ENCODE results near the gene SMCO3.

The SMCO3 gene

DNA sequence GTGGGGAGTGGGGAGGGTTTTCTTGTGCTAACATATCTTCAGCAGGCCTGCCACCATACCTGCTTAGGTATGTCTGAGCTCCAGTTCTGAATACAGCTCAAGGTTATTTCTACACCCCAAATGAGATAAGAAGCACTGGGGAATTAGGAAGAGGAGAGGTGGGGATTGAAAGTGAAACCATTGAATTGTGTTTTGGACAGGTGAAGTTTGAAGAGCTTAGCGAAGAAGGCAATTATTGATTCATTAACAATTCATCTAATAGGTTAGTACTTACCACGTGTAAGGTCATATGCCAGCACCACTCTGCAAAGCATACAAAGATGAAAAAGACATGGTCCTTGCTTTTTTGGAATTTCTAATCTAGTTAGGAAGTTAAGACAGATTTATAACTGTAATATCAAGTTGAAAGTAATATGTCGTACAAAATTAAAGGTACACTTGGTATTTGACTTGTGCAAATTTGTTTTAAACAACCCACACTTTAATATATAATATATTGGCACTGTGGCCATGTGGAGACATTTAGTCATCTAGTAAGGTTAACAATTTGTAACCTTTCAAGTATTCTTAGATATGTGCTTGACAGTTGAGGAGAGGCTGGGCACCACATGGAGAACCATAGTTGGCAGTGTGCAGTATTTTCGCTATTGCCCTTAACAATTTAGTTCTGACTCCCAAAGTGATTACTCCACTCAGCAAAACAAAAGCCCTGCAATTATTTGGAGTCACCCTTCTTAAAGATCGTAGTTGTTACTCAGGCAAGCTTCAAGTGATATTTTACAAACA is 3.6 kb downstream of the SMCO3 start:
- H3K27me3 ChIP-seq (replicated peaks), result no peaks in the 10 kb centered on the region
- no peaks in the 10 kb centered on the region for H3K36me3 ChIP-seq (replicated peaks)
- H3K4me3 ChIP-seq (ENCODE audit: low read depth, low read length), result no peak overlapping the region
- no peak overlapping the region for H3K27ac ChIP-seq
- in situ Hi-C loops (cut with HindIII; ENCODE audit: low pct_ligation_motif_present, low sequenced_read_pairs), result no loop called here
- DNase-seq, result no peak
- no peak for TF ChIP-seq CTCF (IDR thresholded peaks at IDR 0.05; ENCODE audit: low read depth, low read length, missing control alignments)

GRCh38 chr12:14803830-14804160 is 10.2 kb downstream of the SMCO3 start:
- Histone ChIP-seq H3K36me3 (replicated peaks) (peaks cover 6% of the 10 kb centered on the region), H3K4me3 (ENCODE audit: low read depth, low read length) (peak overlapping the region; percentile 73), H3K27ac (peak overlapping the region; percentile 100), H3K27me3 (replicated peaks) (no peaks in the 10 kb centered on the region)
- no peak for DNase-seq
- TF ChIP-seq CTCF (IDR thresholded peaks at IDR 0.05; ENCODE audit: low read depth, low read length, missing control alignments), result no peak
- in situ Hi-C loops (cut with HindIII; ENCODE audit: low pct_ligation_motif_present, low sequenced_read_pairs), result no loop called here

GRCh38 chr12:14803011-14803829 is 10.8 kb downstream of the SMCO3 start, which contains the start of the genes C12orf60 and WBP11:
Gene C12orf60, plus strand, starts transcription at chr12:14803670. Its CDS starts 19,266 bp downstream, at chr12:14822936.
Gene WBP11, minus strand, starts transcription at chr12:14803478. Its CDS starts 2,095 bp downstream, at chr12:14801383.
- in situ Hi-C loops (cut with HindIII; ENCODE audit: low pct_ligation_motif_present, low sequenced_read_pairs), result no loop called here
- Histone ChIP-seq H3K27me3 (replicated peaks) (no peaks in the 10 kb centered on the region), H3K4me3 (ENCODE audit: low read depth, low read length) (peak within 1 kb of the TSS; percentile 93), H3K27ac (peak within 1 kb of the TSS; percentile 100), H3K36me3 (replicated peaks) (peaks cover 7% of the 10 kb centered on the region)
- peak; percentile 100 for DNase-seq
- no peak for TF ChIP-seq CTCF (IDR thresholded peaks at IDR 0.05; ENCODE audit: low read depth, low read length, missing control alignments)

GRCh38 chr12:14802721-14803010 is 11.3 kb downstream of the SMCO3 start:
- no peaks in the 10 kb centered on the region for H3K27me3 ChIP-seq (replicated peaks)
- DNase-seq, result no peak
- in situ Hi-C loops (cut with HindIII; ENCODE audit: low pct_ligation_motif_present, low sequenced_read_pairs), result no loop called here
- H3K36me3 ChIP-seq (replicated peaks), result peaks cover 11% of the 10 kb centered on the region
- H3K27ac ChIP-seq, result peak overlapping the region; percentile 100
- TF ChIP-seq CTCF (IDR thresholded peaks at IDR 0.05; ENCODE audit: low read depth, low read length, missing control alignments), result no peak
- H3K4me3 ChIP-seq (ENCODE audit: low read depth, low read length), result peak overlapping the region; percentile 93

GRCh38 chr12:14802247-14802646 is 11.7 kb downstream of the SMCO3 start:
- in situ Hi-C loops (cut with HindIII; ENCODE audit: low pct_ligation_motif_present, low sequenced_read_pairs), result no loop called here
- H3K36me3 ChIP-seq (replicated peaks), result peaks cover 16% of the 10 kb centered on the region
- no peaks in the 10 kb centered on the region for H3K27me3 ChIP-seq (replicated peaks)
- H3K27ac ChIP-seq, result peak overlapping the region; percentile 100
- TF ChIP-seq CTCF (IDR thresholded peaks at IDR 0.05; ENCODE audit: low read depth, low read length, missing control alignments), result no peak
- peak overlapping the region; percentile 93 for H3K4me3 ChIP-seq (ENCODE audit: low read depth, low read length)
- no peak for DNase-seq
